ENCODE results near the gene SLC16A7. TPM values are rescaled to one million over a fixed set of nuclear protein-coding genes. Genes with fewer than 3 reads are reported as not detected.

The SLC16A7 gene
- total RNA-seq, 3 donors from 2014 or later (not counting 1 experiment from before 2014, with no cell fraction given), result 42.4 to 46.9 (median 43.2) TPM

DNA sequence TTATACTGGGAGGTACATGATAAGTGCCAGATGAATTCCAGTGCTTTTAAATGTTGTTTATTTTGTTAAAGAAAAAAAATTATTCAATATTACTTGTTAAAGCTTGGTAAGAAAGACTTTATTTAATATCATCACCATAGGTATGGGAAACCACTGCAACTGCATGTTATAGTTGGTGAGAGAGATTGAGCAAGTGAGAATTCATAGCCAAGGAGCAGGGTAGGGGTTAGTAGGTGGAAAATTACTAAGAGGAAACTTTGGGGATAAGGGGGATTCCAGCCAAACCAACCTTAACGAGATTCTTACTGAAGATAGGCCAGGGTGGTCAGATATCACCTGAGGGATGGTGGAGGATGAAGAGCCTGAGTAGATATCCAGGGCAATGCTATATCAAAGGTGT is 38.4 kb downstream of the SLC16A7 start:
- Histone ChIP-seq H3K9me3 (ENCODE audit: control insufficient read depth, insufficient read depth, low read length) (no peaks in the 10 kb centered on the region), H3K4me1 (ENCODE audit: control insufficient read depth, insufficient read depth, low read length) (peaks cover 2% of the 10 kb centered on the region), H3K4me3 (ENCODE audit: low read length) (no peak overlapping the region), H3K27ac (ENCODE audit: low read length) (no peak overlapping the region), H3K27me3 (ENCODE audit: control insufficient read depth, insufficient read depth, low read length) (no peaks in the 10 kb centered on the region), H3K36me3 (ENCODE audit: control insufficient read depth, insufficient read depth, low read length) (no peaks in the 10 kb centered on the region)
- Mint-ChIP-seq H3K36me3 (no peaks in the 10 kb centered on the region), H3K4me1 (peaks cover 55 to 63% of the 10 kb centered on the region in 2 donors), H3K9me3 (no peaks in the 10 kb centered on the region), H3K27me3 (ENCODE audit: low read depth in 2 of 2) (no peaks in the 10 kb centered on the region), H3K27ac (peak overlapping the region in 1 of 2 donors; percentile 14), H3K4me3 (no peak overlapping the region)
- 42% methylated on average over 1 of the region's 1 CpG for WGBS (ENCODE audit: insufficient coverage)
- ATAC-seq, result no peak
- no peak for DNase-seq
- intact Hi-C loops (cut with micrococcal nuclease), result no loop called here
- TF ChIP-seq, protein P1, sequence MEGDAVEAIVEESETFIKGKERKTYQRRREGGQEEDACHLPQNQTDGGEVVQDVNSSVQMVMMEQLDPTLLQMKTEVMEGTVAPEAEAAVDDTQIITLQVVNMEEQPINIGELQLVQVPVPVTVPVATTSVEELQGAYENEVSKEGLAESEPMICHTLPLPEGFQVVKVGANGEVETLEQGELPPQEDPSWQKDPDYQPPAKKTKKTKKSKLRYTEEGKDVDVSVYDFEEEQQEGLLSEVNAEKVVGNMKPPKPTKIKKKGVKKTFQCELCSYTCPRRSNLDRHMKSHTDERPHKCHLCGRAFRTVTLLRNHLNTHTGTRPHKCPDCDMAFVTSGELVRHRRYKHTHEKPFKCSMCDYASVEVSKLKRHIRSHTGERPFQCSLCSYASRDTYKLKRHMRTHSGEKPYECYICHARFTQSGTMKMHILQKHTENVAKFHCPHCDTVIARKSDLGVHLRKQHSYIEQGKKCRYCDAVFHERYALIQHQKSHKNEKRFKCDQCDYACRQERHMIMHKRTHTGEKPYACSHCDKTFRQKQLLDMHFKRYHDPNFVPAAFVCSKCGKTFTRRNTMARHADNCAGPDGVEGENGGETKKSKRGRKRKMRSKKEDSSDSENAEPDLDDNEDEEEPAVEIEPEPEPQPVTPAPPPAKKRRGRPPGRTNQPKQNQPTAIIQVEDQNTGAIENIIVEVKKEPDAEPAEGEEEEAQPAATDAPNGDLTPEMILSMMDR (IDR thresholded peaks at IDR 0.05), result no peak

DNA sequence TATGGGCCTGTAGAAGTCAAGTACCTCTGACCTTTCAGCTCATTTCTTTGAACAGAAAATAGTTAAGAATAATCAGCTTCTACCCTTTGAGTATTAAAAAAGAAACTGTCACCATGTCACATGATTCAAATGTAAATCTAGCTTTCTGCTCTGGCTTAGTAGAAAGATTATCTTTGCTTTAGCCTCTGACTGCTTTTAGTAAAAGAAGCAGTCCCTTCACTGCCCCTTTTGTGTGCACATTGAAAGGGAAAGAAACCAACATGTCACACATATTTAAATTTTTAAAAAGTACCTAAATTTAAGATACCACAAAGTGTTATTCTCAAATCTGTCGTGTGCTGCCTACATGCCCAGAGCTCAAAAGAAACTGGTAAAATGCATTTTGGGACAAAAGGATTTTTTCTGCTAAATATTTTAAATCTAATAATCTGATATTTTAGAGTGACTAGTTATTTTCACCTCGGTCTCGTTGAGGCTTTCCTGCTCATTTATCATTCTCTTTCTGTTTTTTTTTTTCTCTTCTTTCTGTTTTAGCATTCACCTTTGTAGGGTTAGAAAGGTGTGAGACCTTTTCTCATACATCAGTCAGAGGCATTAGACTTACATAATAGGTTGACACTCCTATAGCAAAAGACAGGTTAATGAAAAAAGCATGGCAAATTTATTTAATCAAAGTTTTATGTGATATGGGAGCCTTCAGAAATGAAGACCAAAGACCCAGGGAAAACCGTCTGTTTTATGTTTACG is 41.3 kb downstream of the SLC16A7 start:
- H3K4me3 Mint-ChIP-seq, result no peak overlapping the region
- peaks cover 2% of the 10 kb centered on the region for H3K4me1 ChIP-seq (ENCODE audit: control insufficient read depth, insufficient read depth, low read length)
- DNase-seq, result no peak
- no peaks in the 10 kb centered on the region for H3K36me3 ChIP-seq (ENCODE audit: control insufficient read depth, insufficient read depth, low read length)
- no peaks in the 10 kb centered on the region for H3K9me3 Mint-ChIP-seq
- H3K4me3 ChIP-seq (ENCODE audit: low read length), result no peak overlapping the region
- H3K27me3 ChIP-seq (ENCODE audit: control insufficient read depth, insufficient read depth, low read length), result no peaks in the 10 kb centered on the region
- intact Hi-C loops (cut with micrococcal nuclease), result loop anchor here (2.0 kb wide), 1 partner anchor 40 kb away; the partner anchor contains the start of gene SLC16A7
- no peaks in the 10 kb centered on the region for H3K9me3 ChIP-seq (ENCODE audit: control insufficient read depth, insufficient read depth, low read length)
- H3K27me3 Mint-ChIP-seq (ENCODE audit: low read depth in 2 of 2), result no peaks in the 10 kb centered on the region
- peak overlapping the region; percentile 21 to 85 for H3K27ac Mint-ChIP-seq
- TF ChIP-seq, protein P1 (IDR thresholded peaks at IDR 0.05), result no peak
- H3K4me1 Mint-ChIP-seq, result peaks cover 49 to 55% of the 10 kb centered on the region in 2 donors
- ATAC-seq, result peak; percentile 37 to 73 (median 52)
- H3K27ac ChIP-seq (ENCODE audit: low read length), result no peak overlapping the region
- H3K36me3 Mint-ChIP-seq, result no peaks in the 10 kb centered on the region
- WGBS (ENCODE audit: insufficient coverage), result 94% methylated on average over 2 of the region's 5 CpGs

DNA sequence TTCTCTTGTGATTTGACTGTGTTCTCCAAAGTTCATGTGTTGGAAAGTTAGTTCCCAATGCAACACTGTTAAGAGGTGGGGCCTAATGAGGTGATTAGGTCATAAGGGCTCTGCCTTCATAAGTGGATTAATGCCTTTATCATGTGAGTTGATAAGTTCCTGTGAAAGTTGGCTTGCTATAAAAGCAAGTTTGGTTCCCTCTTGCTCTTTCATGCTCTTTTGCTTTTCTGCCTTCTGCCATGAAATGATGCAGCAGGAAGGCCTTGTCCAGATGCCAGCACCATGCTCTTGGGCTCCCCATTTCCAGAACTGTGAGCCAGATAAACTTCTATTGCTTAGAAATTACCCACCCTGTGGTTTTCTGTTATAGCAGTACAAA is 41.9 kb downstream of the SLC16A7 start:
- peak in 1 of 3 donors; percentile 30 for ATAC-seq
- no peak overlapping the region for H3K4me3 Mint-ChIP-seq
- no peak overlapping the region for H3K4me3 ChIP-seq (ENCODE audit: low read length)

More for the DNA sequence above, 41.9 kb downstream of the SLC16A7 start:
- Histone ChIP-seq H3K27ac (ENCODE audit: low read length) (no peak overlapping the region), H3K36me3 (ENCODE audit: control insufficient read depth, insufficient read depth, low read length) (no peaks in the 10 kb centered on the region), H3K9me3 (ENCODE audit: control insufficient read depth, insufficient read depth, low read length) (no peaks in the 10 kb centered on the region), H3K27me3 (ENCODE audit: control insufficient read depth, insufficient read depth, low read length) (no peaks in the 10 kb centered on the region), H3K4me1 (ENCODE audit: control insufficient read depth, insufficient read depth, low read length) (peaks cover 2% of the 10 kb centered on the region)
- H3K36me3 Mint-ChIP-seq, result no peaks in the 10 kb centered on the region
- H3K9me3 Mint-ChIP-seq, result no peaks in the 10 kb centered on the region
- intact Hi-C loops (cut with micrococcal nuclease), result loop anchor here (2.0 kb wide), 1 partner anchor 41 kb away; the partner anchor contains the start of gene SLC16A7
- no peak for DNase-seq
- no peaks in the 10 kb centered on the region for H3K27me3 Mint-ChIP-seq (ENCODE audit: low read depth in 2 of 2)
- TF ChIP-seq, protein P1 (IDR thresholded peaks at IDR 0.05), result no peak
- H3K4me1 Mint-ChIP-seq, result peaks cover 50 to 61% of the 10 kb centered on the region in 2 donors
- H3K27ac Mint-ChIP-seq, result peak overlapping the region; percentile 21 to 85

Data from natural killer cell (primary cell).